ENCODE data around the gene LPCAT1. TPM values are rescaled to one million over a fixed set of nuclear protein-coding genes. Genes with fewer than 3 reads are reported as not detected.
A peak's percentile ranks its signal among the peaks of the same experiment; 100 is the strongest.

The LPCAT1 gene
- total and polyA plus RNA-seq, 10 of the 15 experiments (the other 5 are each of a cell fraction or from before 2014, with no cell fraction given), result 2.3 to 109 (median 72.7) TPM

GRCh38 chr5:1492757-1493156 is 31.0 kb downstream of the LPCAT1 start (continued):
- TF ChIP-seq E2F8 (IDR thresholded peaks at IDR 0.05; ENCODE audit: low read depth, partially characterized antibody) (no peak), HDAC6 (IDR thresholded peaks at IDR 0.05; ENCODE audit: unreplicated experiment) (no peak), HCFC1 (IDR thresholded peaks at IDR 0.05; ENCODE audit: low read length) (no peak), EGR1 (IDR thresholded peaks at IDR 0.05; ENCODE audit: borderline replicate concordance in 1 of 2, low read depth in 2 of 2, low read length in 2 of 2) (no peak), IKZF1 (conservative IDR thresholded peaks at IDR 0.05) (peak; percentile 70), SMARCA5 (IDR thresholded peaks at IDR 0.05) (no peak), ZZZ3 (IDR thresholded peaks at IDR 0.05; ENCODE audit: control insufficient read depth, insufficient read length, low read depth) (no peak), PAX5 (IDR thresholded peaks at IDR 0.05; ENCODE audit: borderline replicate concordance, low read depth, low read length) (0 out of 2 replicates have a peak, but pooled peaks have one; percentile 5), KDM1A (IDR thresholded peaks at IDR 0.05; ENCODE audit: borderline replicate concordance) (no peak), ESRRA (IDR thresholded peaks at IDR 0.05; ENCODE audit: low read length) (no peak), SUZ12 (IDR thresholded peaks at IDR 0.05; ENCODE audit: unreplicated experiment) (no peak), CBX3 (IDR thresholded peaks at IDR 0.05; ENCODE audit: borderline replicate concordance, low read depth) (no peak), JUND (IDR thresholded peaks at IDR 0.05; ENCODE audit: low read depth, low read length) (no peak), NKRF (conservative IDR thresholded peaks at IDR 0.05) (no peak), SREBF2 (IDR thresholded peaks at IDR 0.05; ENCODE audit: low read length) (no peak), ATF3 (IDR thresholded peaks at IDR 0.05; ENCODE audit: borderline replicate concordance, extremely low read depth, low read depth, low read length) (no peak), MTA2 (IDR thresholded peaks at IDR 0.05; ENCODE audit: low read depth) (peak; percentile 35; the same call in 1 of the 2 replicates), BMI1 (IDR thresholded peaks at IDR 0.05; ENCODE audit: borderline replicate concordance) (no peak), NR2C1 (IDR thresholded peaks at IDR 0.05) (no peak)
- TF ChIP-seq, protein P1, sequence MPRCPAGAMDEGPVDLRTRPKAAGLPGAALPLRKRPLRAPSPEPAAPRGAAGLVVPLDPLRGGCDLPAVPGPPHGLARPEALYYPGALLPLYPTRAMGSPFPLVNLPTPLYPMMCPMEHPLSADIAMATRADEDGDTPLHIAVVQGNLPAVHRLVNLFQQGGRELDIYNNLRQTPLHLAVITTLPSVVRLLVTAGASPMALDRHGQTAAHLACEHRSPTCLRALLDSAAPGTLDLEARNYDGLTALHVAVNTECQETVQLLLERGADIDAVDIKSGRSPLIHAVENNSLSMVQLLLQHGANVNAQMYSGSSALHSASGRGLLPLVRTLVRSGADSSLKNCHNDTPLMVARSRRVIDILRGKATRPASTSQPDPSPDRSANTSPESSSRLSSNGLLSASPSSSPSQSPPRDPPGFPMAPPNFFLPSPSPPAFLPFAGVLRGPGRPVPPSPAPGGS (IDR thresholded peaks at IDR 0.05; ENCODE audit: borderline replicate concordance, insufficient read depth, low read depth, low read length, poor library complexity, severe bottlenecking), result no peak
- TF ChIP-seq, protein P2, sequence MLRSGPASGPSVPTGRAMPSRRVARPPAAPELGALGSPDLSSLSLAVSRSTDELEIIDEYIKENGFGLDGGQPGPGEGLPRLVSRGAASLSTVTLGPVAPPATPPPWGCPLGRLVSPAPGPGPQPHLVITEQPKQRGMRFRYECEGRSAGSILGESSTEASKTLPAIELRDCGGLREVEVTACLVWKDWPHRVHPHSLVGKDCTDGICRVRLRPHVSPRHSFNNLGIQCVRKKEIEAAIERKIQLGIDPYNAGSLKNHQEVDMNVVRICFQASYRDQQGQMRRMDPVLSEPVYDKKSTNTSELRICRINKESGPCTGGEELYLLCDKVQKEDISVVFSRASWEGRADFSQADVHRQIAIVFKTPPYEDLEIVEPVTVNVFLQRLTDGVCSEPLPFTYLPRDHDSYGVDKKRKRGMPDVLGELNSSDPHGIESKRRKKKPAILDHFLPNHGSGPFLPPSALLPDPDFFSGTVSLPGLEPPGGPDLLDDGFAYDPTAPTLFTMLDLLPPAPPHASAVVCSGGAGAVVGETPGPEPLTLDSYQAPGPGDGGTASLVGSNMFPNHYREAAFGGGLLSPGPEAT (IDR thresholded peaks at IDR 0.05; ENCODE audit: low read depth), result no peak
